Posterior cingulate gyrus (tissue), 11 donors: ENCODE data around the gene MOGAT3.
A peak's percentile ranks its signal among the peaks of the same experiment; 100 is the strongest.

Experiments
- DNase-seq, 10 donors: peaks; one replicate each; pipeline versions ENCODE4 v3.0.0 to v3.0.0-alpha.2; 2020 to 2021; ENCODE audit warnings: mixed read lengths in 3 of 10
- intact Hi-C: fragments of 100-400 bp; cut with DNase I; formaldehyde crosslinking; loops from one replicate; pipeline ENCODE4 v1.15.1; 2023

The MOGAT3 gene

GRCh38 chr7:101164071-101164840 is 36.6 kb downstream of the MOGAT3 start:
- intact Hi-C loops: no loop called here
- DNase-seq: peak in 2 of 10 donors; percentile 81 to 90

GRCh38 chr7:101163279-101164070 is 37.4 kb downstream of the MOGAT3 start:
- DNase-seq: peak in 3 of 10 donors; percentile 87 to 88 (median 87)
- intact Hi-C loops: no loop called here

- intact Hi-C loops: no loop called here
- peak in 3 of 10 donors; percentile 85 to 92 (median 85) for DNase-seq
Measured at GRCh38 chr7:101162551-101163278, 38.1 kb downstream of the MOGAT3 start.

- intact Hi-C loops: no loop called here
- peak in 1 of 10 donors; percentile 37 for DNase-seq
Measured at GRCh38 chr7:101161692-101162471, 39.0 kb downstream of the MOGAT3 start.

GRCh38 chr7:101160910-101161309 is 39.9 kb downstream of the MOGAT3 start:
- peak in 1 of 10 donors; percentile 22 for DNase-seq
- intact Hi-C loops: no loop called here

- intact Hi-C loops: no loop called here
- DNase-seq: peak in 3 of 10 donors; percentile 40 to 91 (median 62)
Measured at GRCh38 chr7:101159696-101160674, 40.9 kb downstream of the MOGAT3 start.

GRCh38 chr7:101156866-101157589 is 43.8 kb downstream of the MOGAT3 start:
- intact Hi-C loops: no loop called here
- DNase-seq: peak in 2 of 10 donors; percentile 36 to 90

- intact Hi-C loops: no loop called here
- no peak for DNase-seq
Measured at GRCh38 chr7:101156277-101156676, 44.6 kb downstream of the MOGAT3 start.

GRCh38 chr7:101155303-101155702 is 45.5 kb downstream of the MOGAT3 start:
- no peak for DNase-seq
- intact Hi-C loops: no loop called here

- peak in 1 of 10 donors; percentile 85 for DNase-seq
- intact Hi-C loops: no loop called here
Measured at GRCh38 chr7:101154693-101155102, 46.1 kb downstream of the MOGAT3 start.

GRCh38 chr7:101153969-101154692 is 46.7 kb downstream of the MOGAT3 start, which contains the start of gene AP1S1:
Gene AP1S1 (plus strand): TSS chr7:101154476. CDS start chr7:101154515, 39 bp downstream.
- intact Hi-C loops: no loop called here
- DNase-seq: peak; percentile 86 to 99 (median 91)

- intact Hi-C loops: no loop called here
- DNase-seq: no peak
Measured at GRCh38 chr7:101151908-101152651, 48.8 kb downstream of the MOGAT3 start.
